A549 (cell line): ENCODE data around the gene PRKAR1B. TPM values are rescaled to one million over a fixed set of nuclear protein-coding genes. Genes with fewer than 3 reads are reported as not detected.

ENCODE experiments used
- ATAC-seq, 2 experiments: fragments of 200-7000 bp in 1 of 2; fragments of >200 bp in 1 of 2; cut with Nextera tagmentation in 1 of 2; cut with Tn5 transposase in 1 of 2; 3 replicates each; pipeline versions ENCODE4 v1.8.0 to v1.9.1; 2018 to 2020; ENCODE audit warnings: mild to moderate bottlenecking in 1 of 2, moderate library complexity in 1 of 2
- CTCF ChIA-PET: fragments of 300-600 bp; sonication (Branson Sonifier 250); formaldehyde crosslinking; extraction: SDS; loops from one replicate; lab custom pipeline; 2021; ENCODE audit warnings: antibody characterized with exemption, inconsistent platforms; lab: Yijun Ruan, JAX
- POLR2A ChIA-PET: fragments of 350-600 bp; formaldehyde crosslinking; extraction: SDS; loops from one replicate; lab custom pipeline; 2021; ENCODE audit warnings: antibody characterized with exemption, inconsistent platforms; lab: Yijun Ruan, JAX
- DNase-seq, 2 experiments: peaks; one replicate each; pipeline versions ENCODE4 v3.0.0 to v3.0.0-alpha.2; 2011 to 2016; ENCODE audit warnings: low read depth in 1 of 2, low spot score in 1 of 2
- FAIRE-seq: peaks from 2 replicates; lab custom pipeline; 2011; peaks lifted over from hg19 to GRCh38; lab: Jason Lieb, UNC
- H3K27ac ChIP-seq, 2 experiments: fragments of >200 bp; sonication (Bioruptor Twin); formaldehyde crosslinking; 3 replicates each; pipeline ENCODE4 v1.5.1; 2016 to 2017
- H3K4me1 ChIP-seq: fragments of >200 bp; sonication (Bioruptor Twin); formaldehyde crosslinking; 3 replicates; pipeline ENCODE4 v1.6.1; 2016
- H3K4me2 ChIP-seq: fragments of >200 bp; sonication (Bioruptor Twin); formaldehyde crosslinking; 3 replicates; pipeline ENCODE4 v1.6.1; 2016
- H3K4me3 ChIP-seq: fragments of >200 bp; sonication (Bioruptor Twin); formaldehyde crosslinking; 3 replicates; pipeline ENCODE4 v1.5.1; 2016
- H3K9me3 ChIP-seq: fragments of >200 bp; sonication (Bioruptor Twin); formaldehyde crosslinking; 3 replicates; pipeline ENCODE4 v1.6.1; 2016
- CBX2 ChIP-seq: fragments of 200-600 bp; sonication (generic); IDR thresholded peaks from 2 replicates; pipeline ENCODE4 v1.6.1; 2016; ENCODE audit warnings: low read depth, mild to moderate bottlenecking, borderline replicate concordance
- EHF ChIP-seq: fragments of 250-450 bp; sonication (Bioruptor Pico); IDR thresholded peaks from 2 replicates; pipeline ENCODE4 v1.5.0; 2020; ENCODE audit warnings: mild to moderate bottlenecking
- EHMT2 ChIP-seq: fragments of 200-600 bp; sonication (generic); IDR thresholded peaks from 2 replicates; pipeline ENCODE4 v1.6.1; 2016; ENCODE audit warnings: antibody characterized with exemption, low read depth, mild to moderate bottlenecking, moderate library complexity
- EP300 ChIP-seq, 2 experiments: fragments of >200 bp; sonication (Bioruptor Twin); formaldehyde crosslinking; IDR thresholded peaks; 2 replicates in 1 of 2; 3 replicates in 1 of 2; pipeline ENCODE4 v1.6.1; 2016 to 2017
- FOSB ChIP-seq: fragments of 250-450 bp; sonication (Bioruptor Pico); IDR thresholded peaks from 2 replicates; pipeline ENCODE4 v1.5.0; 2020; ENCODE audit warnings: mild to moderate bottlenecking, moderate library complexity
- FOSL2 ChIP-seq, 2 experiments: fragments of 450-650 bp in 1 of 2; fragments of >200 bp in 1 of 2; sonication (Bioruptor Twin) in 1 of 2; formaldehyde crosslinking; IDR thresholded peaks; 2 replicates each; pipeline versions ENCODE4 v1.5.0 to v1.6.1; 2016 to 2020; ENCODE audit warnings: mild to moderate bottlenecking in 1 of 2, moderate library complexity in 1 of 2
- FOXS1 ChIP-seq: fragments of 250-450 bp; sonication (Bioruptor Pico); IDR thresholded peaks from 2 replicates; pipeline ENCODE4 v1.5.0; 2020; ENCODE audit warnings: mild to moderate bottlenecking, moderate library complexity
- GATA3 ChIP-seq: IDR thresholded peaks from 2 replicates; pipeline ENCODE4 v1.6.1; 2012; ENCODE audit warnings: borderline replicate concordance
- HOXB5 ChIP-seq: fragments of 250-450 bp; sonication (Bioruptor Pico); IDR thresholded peaks from 2 replicates; pipeline ENCODE4 v1.5.0; 2020; ENCODE audit warnings: mild to moderate bottlenecking, moderate library complexity
- MAX ChIP-seq: IDR thresholded peaks from 2 replicates; pipeline ENCODE4 v1.6.1; 2012
- POLR2A ChIP-seq: IDR thresholded peaks from 2 replicates; pipeline ENCODE4 v1.6.1; 2012; ENCODE audit warnings: mild to moderate bottlenecking, low read length
- RAD21 ChIP-seq, 2 experiments: fragments of >200 bp in 1 of 2; sonication (Bioruptor Twin) in 1 of 2; formaldehyde crosslinking in 1 of 2; IDR thresholded peaks in 1 of 2; conservative IDR thresholded peaks in 1 of 2; 2 replicates in 1 of 2; 3 replicates in 1 of 2; pipeline ENCODE4 v1.6.1; 2012 to 2018; ENCODE audit warnings: inconsistent platforms in 1 of 2
- TFCP2L1 ChIP-seq: fragments of 250-450 bp; sonication (Bioruptor Pico); IDR thresholded peaks from 2 replicates; pipeline ENCODE4 v1.5.0; 2021; ENCODE audit warnings: mild to moderate bottlenecking
- ZC3H11A ChIP-seq: fragments of 450-650 bp; IDR thresholded peaks from 2 replicates; pipeline ENCODE4 v1.6.1; 2014; ENCODE audit warnings: antibody characterized with exemption, mild to moderate bottlenecking
- ZFP36 ChIP-seq: fragments of 450-650 bp; IDR thresholded peaks from 2 replicates; pipeline ENCODE4 v1.6.1; 2014; ENCODE audit warnings: borderline replicate concordance; ENCODE audit not compliant: partially characterized antibody
- ZSCAN20 ChIP-seq: fragments of 250-450 bp; sonication (Bioruptor Pico); IDR thresholded peaks from 2 replicates; pipeline ENCODE4 v1.8.0; 2022; ENCODE audit warnings: mild to moderate bottlenecking, moderate library complexity
- WGBS: methylation state at CpG from one replicate; pipeline ENCODE4 v1.1.6; 2017; ENCODE audit errors: missing lambda C conversion rate; 5-methylcytosine and 5-hydroxymethylcytosine counted together
- polyA plus RNA-seq, 4 experiments: library from polyadenylated mRNA; depleted of rRNA in 3 of 4; stranded (reverse); fragments of >200 nt; fragmentation: RNase III in 1 of 4; extraction: RNeasy Plus Mini Kit Qiagen cat#74134 plus additional on column Dnase treatment in 1 of 4; gene quantifications; 2 replicates in 3 of 4; 3 replicates in 1 of 4; pipeline ENCODE4 v1.2.3, GENCODE V29; 2011 to 2017
- TF ChIP-seq, protein P1 (sequence below): fragments of 450-650 bp; IDR thresholded peaks from 2 replicates; pipeline ENCODE4 v1.6.1; 2014; ENCODE audit warnings: antibody characterized with exemption

PRKAR1B gene
- polyA plus RNA-seq, 2 of the 4 experiments (the other 2 are of a cell fraction) = 10.1 to 33.7 TPM

DNA sequence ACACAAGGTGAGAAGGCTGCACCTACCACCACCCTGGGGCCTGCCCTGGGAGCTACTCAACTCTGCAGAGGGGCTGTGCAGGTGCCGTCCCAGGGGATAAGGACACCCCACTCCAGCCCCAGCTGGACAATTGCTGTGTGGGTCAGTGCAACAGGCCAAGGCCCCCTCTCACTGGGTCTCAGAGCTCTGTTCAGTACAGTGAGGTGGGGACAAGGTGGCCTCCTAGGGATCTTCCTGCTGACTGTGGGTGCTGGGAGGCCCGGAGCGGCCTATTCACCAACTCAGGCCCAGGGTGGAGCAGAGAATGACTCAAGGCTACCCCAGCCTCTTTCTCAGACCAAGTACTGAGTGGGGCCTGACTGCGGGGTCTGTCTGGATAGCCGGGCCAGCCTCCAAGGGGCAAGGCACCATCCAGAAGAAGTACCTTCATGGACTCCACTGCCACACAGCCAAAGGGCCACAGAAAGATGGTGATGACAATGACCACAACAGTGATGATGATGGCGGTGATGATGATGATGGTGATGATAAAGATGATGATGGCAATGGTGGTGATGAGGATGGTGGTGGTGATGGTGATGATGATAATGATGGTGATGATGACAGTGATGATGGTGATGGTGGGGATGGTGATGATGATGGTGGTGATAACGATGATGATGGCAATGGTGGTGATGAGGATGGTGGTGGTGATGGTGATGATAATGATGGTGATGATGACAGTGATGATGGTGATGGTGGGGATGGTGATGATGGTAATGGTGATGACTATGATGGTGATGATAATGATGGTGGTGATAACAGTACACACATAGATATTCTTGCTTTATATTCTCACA lies 60.4 kb downstream of the PRKAR1B start:
- ChIA-PET CTCF (interaction anchor here (0.6 to 1.7 kb wide), 4 partner anchors 15 to 345 kb away, joined by 3 to 7 read pairs (median 4); no protein-coding TSS in a partner anchor), POLR2A (no interaction called here)
- Histone ChIP-seq H3K4me3 (no peak overlapping the region), H3K27ac (no peak overlapping the region), H3K4me2 (no peak overlapping the region), H3K4me1 (no peaks in the 10 kb centered on the region), H3K9me3 (no peaks in the 10 kb centered on the region)
- TF ChIP-seq EHF (CRISPR knock-in tag) (no peak), ZC3H11A (no peak), EHMT2 (no peak), EP300 (IDR thresholded peaks at IDR 0.05) (no peak)
- ATAC-seq (no peak), FAIRE-seq (no peak), DNase-seq (no peak)
- WGBS = 83% methylated on average over 4 of the region's 7 CpGs

- Histone ChIP-seq H3K4me3 (no peak overlapping the region), H3K27ac (no peak overlapping the region), H3K9me3 (no peaks in the 10 kb centered on the region), H3K4me1 (no peaks in the 10 kb centered on the region), H3K4me2 (no peak overlapping the region)
- ChIA-PET POLR2A (no interaction called here), CTCF (interaction anchor here (0.6 to 1.7 kb wide), 6 partner anchors 10 to 344 kb away, joined by 3 to 7 read pairs (median 3); no protein-coding TSS in a partner anchor)
- ATAC-seq (peak; percentile 38 to 56; a peak in 5 of 6 replicates), DNase-seq (no peak), FAIRE-seq (no peak)
- no peak for TF ChIP-seq HOXB5 (CRISPR knock-in tag)
- TF ChIP-seq FOSB = no peak
- TF ChIP-seq FOSL2 (IDR thresholded peaks at IDR 0.05) = no peak
- TF ChIP-seq FOSL2 (CRISPR knock-in tag; IDR thresholded peaks at IDR 0.05) = no peak
- TF ChIP-seq EP300 (IDR thresholded peaks at IDR 0.05) = no peak
- TF ChIP-seq FOXS1 (CRISPR knock-in tag) = no peak
- TF ChIP-seq TFCP2L1 (CRISPR knock-in tag) = no peak
- TF ChIP-seq MAX = no peak
- TF ChIP-seq ZFP36 = no peak
- no peak for TF ChIP-seq GATA3
- no peak for TF ChIP-seq RAD21 (conservative IDR thresholded peaks at IDR 0.05 in 1 of 2, IDR thresholded peaks at IDR 0.05 in 1 of 2)
- TF ChIP-seq POLR2A = no peak
- WGBS = 91% methylated on average over 24 of the region's 35 CpGs
Observed at GRCh38 chr7:665736-666453, 61.2 kb downstream of the PRKAR1B start.

DNA sequence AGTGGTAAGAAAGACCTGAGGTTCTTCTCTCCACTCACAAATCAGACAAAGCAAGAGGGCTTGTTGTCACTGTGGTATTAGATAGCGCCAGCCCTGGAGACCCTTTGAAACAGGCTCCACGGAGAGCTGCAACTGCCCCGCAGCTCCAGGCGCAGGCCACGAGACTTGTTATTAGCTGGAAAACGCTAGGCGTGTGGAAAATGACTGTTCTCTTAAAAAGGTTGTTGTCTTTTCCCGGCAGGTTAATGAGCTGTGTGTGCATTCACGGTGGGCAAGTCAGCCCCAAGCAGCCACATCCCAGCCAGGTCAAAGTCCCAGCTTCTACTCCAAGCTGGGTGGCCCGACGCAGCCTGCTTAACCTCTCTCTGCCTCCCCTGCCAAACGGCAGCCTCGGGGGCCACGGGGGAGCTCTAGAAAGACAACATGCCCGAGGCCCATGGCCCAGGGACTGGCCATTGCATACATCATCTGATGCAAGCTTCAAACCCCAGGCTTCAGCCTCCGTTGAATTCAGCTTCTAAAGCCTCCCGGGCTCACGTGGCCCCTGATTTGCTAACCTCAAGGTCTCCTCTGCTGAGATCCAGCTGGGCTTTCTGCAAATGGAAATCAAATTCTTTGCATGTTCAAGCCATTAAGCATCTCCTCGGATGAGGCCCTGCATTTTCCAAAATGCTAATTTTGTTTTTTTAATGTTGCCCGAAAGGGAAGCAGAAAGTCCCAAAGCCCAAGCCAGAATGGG lies 61.9 kb downstream of the PRKAR1B start:
- Histone ChIP-seq H3K4me3 (no peak overlapping the region), H3K9me3 (no peaks in the 10 kb centered on the region), H3K27ac (no peak overlapping the region), H3K4me2 (no peak overlapping the region), H3K4me1 (no peaks in the 10 kb centered on the region)
- ChIA-PET CTCF (interaction anchor here (0.9 to 1.7 kb wide), 5 partner anchors 11 to 343 kb away, joined by 3 to 7 read pairs (median 3); no protein-coding TSS in a partner anchor), POLR2A (no interaction called here)
- TF ChIP-seq CBX2 (no peak), ZSCAN20 (no peak)
- TF ChIP-seq, protein P1, sequence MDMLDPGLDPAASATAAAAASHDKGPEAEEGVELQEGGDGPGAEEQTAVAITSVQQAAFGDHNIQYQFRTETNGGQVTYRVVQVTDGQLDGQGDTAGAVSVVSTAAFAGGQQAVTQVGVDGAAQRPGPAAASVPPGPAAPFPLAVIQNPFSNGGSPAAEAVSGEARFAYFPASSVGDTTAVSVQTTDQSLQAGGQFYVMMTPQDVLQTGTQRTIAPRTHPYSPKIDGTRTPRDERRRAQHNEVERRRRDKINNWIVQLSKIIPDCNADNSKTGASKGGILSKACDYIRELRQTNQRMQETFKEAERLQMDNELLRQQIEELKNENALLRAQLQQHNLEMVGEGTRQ = no peak
- ATAC-seq (no peak), DNase-seq (no peak), FAIRE-seq (no peak)
- 88% methylated on average over 20 of the region's 20 CpGs for WGBS
